SU-DHL-6 (cell line): ENCODE measurements around the gene GPR55.

Experiments used
- H2AFZ ChIP-seq: fragments of 200-600 bp; sonication (generic); 2 replicates; pipeline ENCODE4 v1.6.1; 2014; ENCODE audit warnings: low read depth, mild to moderate bottlenecking, moderate library complexity, mixed read lengths, antibody characterized with exemption, low read length; ENCODE audit not compliant: severe bottlenecking
- H3F3A ChIP-seq: fragments of 200-600 bp; shearing (Covaris generic); 2 replicates; pipeline ENCODE4 v1.6.0; 2016; ENCODE audit warnings: antibody characterized with exemption, mild to moderate bottlenecking; ENCODE audit not compliant: insufficient read depth
- H3K27ac ChIP-seq: fragments of 200-600 bp; sonication (generic); 2 replicates; pipeline ENCODE4 v1.5.1; 2016; ENCODE audit warnings: low read depth, mild to moderate bottlenecking, low read length, moderate library complexity, mixed read lengths
- H3K27me3 ChIP-seq: fragments of 200-600 bp; sonication (generic), shearing (Covaris generic); 2 replicates; pipeline ENCODE4 v1.6.0; 2014; ENCODE audit warnings: mild to moderate bottlenecking, low read length
- H3K36me3 ChIP-seq: fragments of 200-600 bp; sonication (generic); 2 replicates; pipeline ENCODE4 v1.6.1; 2014; ENCODE audit warnings: mild to moderate bottlenecking, low read length, mixed read lengths
- H3K4me2 ChIP-seq: fragments of 300-600, 200-600 bp; shearing (Covaris generic), sonication (generic); 2 replicates; pipeline ENCODE4 v1.6.0; 2014; ENCODE audit warnings: low read length, low read depth, mild to moderate bottlenecking; ENCODE audit not compliant: poor library complexity, severe bottlenecking
- H3K4me3 ChIP-seq: fragments of 200-600 bp; sonication (generic); 2 replicates; pipeline ENCODE4 v1.5.1; 2014; ENCODE audit warnings: antibody characterized with exemption, low read length, mild to moderate bottlenecking, mixed read lengths; ENCODE audit not compliant: insufficient read depth, poor library complexity, severe bottlenecking
- H3K79me2 ChIP-seq: fragments of 200-600 bp; sonication (generic); 2 replicates; pipeline ENCODE4 v1.6.1; 2014; ENCODE audit warnings: mild to moderate bottlenecking, low read length, moderate library complexity; ENCODE audit not compliant: insufficient read depth
- H3K9ac ChIP-seq: fragments of 200-600 bp; sonication (generic); 2 replicates; pipeline ENCODE4 v1.7.0; 2014; ENCODE audit warnings: mild to moderate bottlenecking, low read length
- H3K9me2 ChIP-seq: fragments of 200-600 bp; sonication (generic); replicated peaks from 2 replicates; pipeline ENCODE4 v1.6.1; 2014; ENCODE audit warnings: low read length; ENCODE audit not compliant: insufficient read depth
- H3K9me3 ChIP-seq: fragments of 200-600 bp; sonication (generic); 2 replicates; pipeline ENCODE4 v1.6.1; 2014; ENCODE audit warnings: low read length, mixed read lengths; ENCODE audit not compliant: insufficient read depth
- H4K20me1 ChIP-seq: fragments of 200-600 bp; sonication (generic); 2 replicates; pipeline ENCODE4 v1.6.1; 2014; ENCODE audit warnings: low read depth, mild to moderate bottlenecking, antibody characterized with exemption, low read length, moderate library complexity, mixed read lengths
- EZH2phosphoT487 ChIP-seq: fragments of 200-600 bp; sonication (generic), shearing (Covaris generic); conservative IDR thresholded peaks from 2 replicates; pipeline ENCODE4 v1.6.1; 2018; ENCODE audit warnings: mild to moderate bottlenecking, antibody characterized with exemption, low read length, moderate library complexity, mixed read lengths
- TF ChIP-seq, protein P1 (sequence below): fragments of 200-600 bp; sonication (generic); IDR thresholded peaks from one replicate; pipeline ENCODE4 v1.5.1; 2017; ENCODE audit warnings: antibody characterized with exemption, mild to moderate bottlenecking, low read length, moderate library complexity; ENCODE audit not compliant: insufficient read depth, poor library complexity, severe bottlenecking

GPR55 gene

DNA sequence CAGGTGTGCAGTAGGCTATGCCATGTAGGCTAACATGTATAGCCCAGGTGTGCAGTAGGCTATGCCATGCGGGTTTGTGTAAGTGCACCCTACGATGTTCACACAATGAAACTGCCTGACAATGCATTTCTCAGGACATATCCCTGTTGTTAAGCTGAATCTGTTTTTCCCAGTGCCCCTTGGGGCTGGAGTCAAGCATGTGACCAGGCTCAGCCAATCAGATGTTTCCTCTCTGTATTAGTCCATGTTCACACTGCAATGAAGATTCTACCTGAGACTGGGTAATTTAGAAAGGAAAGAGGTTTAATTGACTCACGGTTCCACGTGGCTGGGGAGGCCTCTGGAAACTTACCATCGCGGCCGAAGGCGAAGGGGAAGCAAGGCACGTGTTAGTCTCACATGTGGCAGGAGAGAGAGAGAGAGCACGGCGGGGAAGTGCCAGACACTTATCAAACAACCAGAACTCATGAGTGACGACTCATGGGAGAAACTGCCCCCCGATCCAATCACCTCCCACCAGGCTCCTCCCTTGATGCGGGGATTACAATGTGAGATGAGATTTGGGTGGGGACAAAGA is 36.1 kb downstream of the GPR55 start:
- Histone ChIP-seq H3K27ac (no peak overlapping the region), H3K9ac (no peak overlapping the region), H3K4me3 (no peak overlapping the region), H3K4me2 (no peak overlapping the region), H2AFZ (no peak overlapping the region), H3K79me2 (no peaks in the 10 kb centered on the region), H3K9me2 (no peaks in the 10 kb centered on the region), H3F3A (no peaks in the 10 kb centered on the region), H3K36me3 (no peaks in the 10 kb centered on the region), H3K9me3 (no peaks in the 10 kb centered on the region), H4K20me1 (no peaks in the 10 kb centered on the region), H3K27me3 (no peaks in the 10 kb centered on the region)
- no peak for TF ChIP-seq EZH2phosphoT487
- TF ChIP-seq, protein P1, sequence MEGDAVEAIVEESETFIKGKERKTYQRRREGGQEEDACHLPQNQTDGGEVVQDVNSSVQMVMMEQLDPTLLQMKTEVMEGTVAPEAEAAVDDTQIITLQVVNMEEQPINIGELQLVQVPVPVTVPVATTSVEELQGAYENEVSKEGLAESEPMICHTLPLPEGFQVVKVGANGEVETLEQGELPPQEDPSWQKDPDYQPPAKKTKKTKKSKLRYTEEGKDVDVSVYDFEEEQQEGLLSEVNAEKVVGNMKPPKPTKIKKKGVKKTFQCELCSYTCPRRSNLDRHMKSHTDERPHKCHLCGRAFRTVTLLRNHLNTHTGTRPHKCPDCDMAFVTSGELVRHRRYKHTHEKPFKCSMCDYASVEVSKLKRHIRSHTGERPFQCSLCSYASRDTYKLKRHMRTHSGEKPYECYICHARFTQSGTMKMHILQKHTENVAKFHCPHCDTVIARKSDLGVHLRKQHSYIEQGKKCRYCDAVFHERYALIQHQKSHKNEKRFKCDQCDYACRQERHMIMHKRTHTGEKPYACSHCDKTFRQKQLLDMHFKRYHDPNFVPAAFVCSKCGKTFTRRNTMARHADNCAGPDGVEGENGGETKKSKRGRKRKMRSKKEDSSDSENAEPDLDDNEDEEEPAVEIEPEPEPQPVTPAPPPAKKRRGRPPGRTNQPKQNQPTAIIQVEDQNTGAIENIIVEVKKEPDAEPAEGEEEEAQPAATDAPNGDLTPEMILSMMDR, result no peak

DNA sequence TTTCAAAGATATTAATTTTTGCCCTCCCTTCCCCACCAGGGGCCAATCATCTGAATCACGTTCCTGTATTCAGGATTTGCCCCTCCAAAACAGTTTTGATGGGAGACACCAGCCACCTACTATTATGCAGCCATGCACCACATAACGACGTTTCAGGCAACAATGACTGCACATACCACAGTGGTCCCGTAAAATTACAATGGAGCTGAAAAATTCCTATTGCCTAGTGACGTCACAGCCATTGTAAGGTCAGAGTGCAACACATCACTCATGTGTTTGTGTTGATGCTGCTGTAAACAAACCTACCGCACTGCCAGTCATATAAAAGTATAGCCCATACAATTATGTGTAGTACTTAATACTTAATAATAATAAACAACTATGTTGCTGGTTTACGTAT is 37.7 kb downstream of the GPR55 start:
- H3K9me3 ChIP-seq, result no peaks in the 10 kb centered on the region
- H3K9me2 ChIP-seq, result no peaks in the 10 kb centered on the region
- no peak overlapping the region for H3K9ac ChIP-seq
- no peak overlapping the region for H3K4me3 ChIP-seq
- H3K4me2 ChIP-seq, result no peak overlapping the region
- H3K36me3 ChIP-seq, result no peaks in the 10 kb centered on the region
- TF ChIP-seq, protein P1, result no peak
- no peak for TF ChIP-seq EZH2phosphoT487
- H3K27ac ChIP-seq, result no peak overlapping the region
- H3F3A ChIP-seq, result no peaks in the 10 kb centered on the region
- no peaks in the 10 kb centered on the region for H4K20me1 ChIP-seq
- H3K27me3 ChIP-seq, result no peaks in the 10 kb centered on the region
- H3K79me2 ChIP-seq, result no peaks in the 10 kb centered on the region
- H2AFZ ChIP-seq, result no peak overlapping the region

DNA sequence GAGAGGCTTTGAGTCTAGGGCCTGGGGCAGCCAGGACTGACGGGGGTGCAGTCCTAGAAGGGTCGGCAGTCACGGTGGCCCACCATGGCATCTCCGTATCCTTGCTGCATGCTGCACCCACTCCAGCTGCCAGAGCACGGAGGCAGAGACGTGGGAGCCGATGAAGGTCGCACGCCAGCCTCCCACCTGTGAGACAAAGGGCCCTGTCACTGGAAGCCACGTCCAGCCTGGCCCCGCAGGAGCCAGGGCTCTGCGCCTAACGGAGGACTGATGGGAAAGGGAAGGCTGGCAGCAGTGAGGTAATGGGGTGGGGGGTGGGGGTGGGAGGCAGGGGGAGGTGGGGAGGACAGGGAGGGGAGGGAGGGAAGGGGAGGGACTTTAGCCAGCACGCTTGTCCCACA is 38.4 kb downstream of the GPR55 start:
- Histone ChIP-seq H3K27ac (no peak overlapping the region), H2AFZ (no peak overlapping the region), H3K9me3 (no peaks in the 10 kb centered on the region), H3K36me3 (no peaks in the 10 kb centered on the region), H3K4me3 (no peak overlapping the region), H3F3A (no peaks in the 10 kb centered on the region), H3K9ac (no peak overlapping the region), H3K27me3 (no peaks in the 10 kb centered on the region), H3K4me2 (no peak overlapping the region), H3K79me2 (no peaks in the 10 kb centered on the region), H3K9me2 (no peaks in the 10 kb centered on the region), H4K20me1 (no peaks in the 10 kb centered on the region)
- TF ChIP-seq, protein P1, result no peak
- no peak for TF ChIP-seq EZH2phosphoT487
